HG02840 (cell line): Measurements from ENCODE around the gene CNTN5.

Experiments
- ATAC-seq: cut with Tn5 transposase; IDR thresholded peaks from one replicate; pipeline ENCODE4 v1.9.1; 2021; ENCODE audit warnings: mild to moderate bottlenecking, moderate library complexity, moderate number of reproducible peaks; ENCODE audit not compliant: unreplicated experiment, low FRiP score

CNTN5 gene

GRCh38 chr11:100356035-100356434 is 1335.3 kb downstream of the CNTN5 start:
- ATAC-seq, result no peak

GRCh38 chr11:100359281-100359680 is 1338.5 kb downstream of the CNTN5 start:
- no peak for ATAC-seq

GRCh38 chr11:100367892-100368291 is 1347.1 kb downstream of the CNTN5 start:
- ATAC-seq, result no peak

DNA sequence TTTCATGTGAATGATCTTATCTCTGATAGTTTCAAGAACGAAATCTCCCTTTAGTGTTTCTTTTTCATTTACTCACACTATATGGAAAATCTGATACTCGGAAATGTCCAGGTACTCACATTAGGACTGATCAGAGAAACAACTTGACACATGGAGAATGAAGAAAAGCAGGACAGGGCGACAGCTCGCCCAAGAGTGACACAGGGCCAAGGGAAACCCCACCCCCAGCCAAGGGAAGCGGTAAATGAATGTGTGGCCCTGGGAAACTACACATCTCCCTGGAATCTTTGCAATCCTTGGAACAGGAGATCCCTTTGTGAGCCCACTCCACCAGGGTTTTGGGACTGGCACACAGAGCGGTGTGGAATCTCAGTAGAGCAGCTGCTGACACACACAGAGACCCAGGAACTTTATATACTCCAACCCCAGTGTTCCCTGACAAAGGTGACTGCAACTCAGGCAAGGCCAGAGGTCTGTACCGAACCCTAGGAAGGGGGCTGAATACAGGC is 1362.7 kb downstream of the CNTN5 start:
- ATAC-seq, result no peak

DNA sequence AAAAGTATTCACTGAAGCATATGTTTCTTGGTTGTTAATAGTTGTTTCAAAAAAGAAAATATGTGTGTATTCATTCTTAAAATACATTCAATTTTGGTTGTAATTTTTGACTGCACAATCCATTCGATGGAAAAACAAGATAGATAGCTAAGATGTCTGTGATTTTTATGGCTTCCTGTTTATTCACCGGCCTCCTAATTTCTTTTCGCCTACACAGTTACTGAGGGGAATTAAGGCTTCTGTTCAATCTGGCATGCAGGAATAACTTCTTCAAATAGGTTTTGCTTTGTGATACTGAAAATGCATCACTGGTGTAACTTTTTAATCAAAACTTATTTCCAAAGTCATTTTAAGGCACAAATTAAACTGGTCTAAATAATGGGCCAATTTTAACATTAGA is 1375.5 kb downstream of the CNTN5 start:
- ATAC-seq, result no peak

GRCh38 chr11:100397401-100397800 is 1376.7 kb downstream of the CNTN5 start:
- ATAC-seq, result no peak

DNA sequence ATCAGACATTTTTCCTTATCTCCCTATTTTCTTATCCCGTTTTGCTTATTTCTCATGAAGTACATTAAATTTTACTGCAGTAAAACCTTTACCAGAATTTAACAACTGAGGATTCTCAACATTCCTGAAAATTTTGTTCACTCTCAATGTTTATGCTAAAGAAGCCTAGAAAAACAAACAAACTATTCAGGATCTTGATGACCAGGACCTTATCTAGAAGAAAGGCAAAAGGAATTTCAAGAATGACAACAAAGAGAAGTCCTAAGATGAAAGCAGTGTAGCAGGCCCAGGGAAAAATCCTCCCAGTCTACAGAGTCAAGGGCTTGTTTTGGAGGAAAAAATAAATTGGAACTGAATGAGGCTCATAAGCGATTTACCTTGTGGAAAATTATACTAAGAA is 1383.1 kb downstream of the CNTN5 start:
- ATAC-seq, result no peak

- no peak for ATAC-seq
Measured at GRCh38 chr11:100404907-100405306, 1384.2 kb downstream of the CNTN5 start.
